KMS-11 (cell line): Measurements from ENCODE around the gene B4GALNT1.
"Not testable (repeated sequence)": the region's sequence is repeated elsewhere in the genome, so short reads cannot be mapped to it uniquely, and the experiment has no call there.

Experiments
- H2AFZ ChIP-seq: fragments of 200-600 bp; sonication (generic); 2 replicates; pipeline ENCODE4 v1.6.1; 2016; ENCODE audit warnings: antibody characterized with exemption, mixed run types, low read depth
- H3K27ac ChIP-seq: fragments of 200-600 bp; sonication (generic); 2 replicates; pipeline ENCODE4 v1.6.1; 2016; ENCODE audit warnings: mild to moderate bottlenecking, mixed run types
- H3K27me3 ChIP-seq: fragments of 200-600 bp; sonication (generic); 2 replicates; pipeline ENCODE4 v1.6.1; 2017; ENCODE audit warnings: mild to moderate bottlenecking, low read depth, mixed run types, moderate library complexity; ENCODE audit not compliant: insufficient read depth
- H3K36me3 ChIP-seq: fragments of 200-600 bp; sonication (generic); 2 replicates; pipeline ENCODE4 v1.6.1; 2017; ENCODE audit warnings: mild to moderate bottlenecking, mixed run types; ENCODE audit not compliant: insufficient read depth
- H3K4me1 ChIP-seq: fragments of 200-600 bp; sonication (generic); 2 replicates; pipeline ENCODE4 v1.6.1; 2016; ENCODE audit warnings: mild to moderate bottlenecking, low read depth, mixed run types; ENCODE audit not compliant: poor library complexity, severe bottlenecking
- H3K4me2 ChIP-seq: fragments of 200-600 bp; sonication (generic); 2 replicates; pipeline ENCODE4 v1.7.0; 2016; ENCODE audit warnings: mild to moderate bottlenecking, mixed run types
- H3K4me3 ChIP-seq: fragments of 200-600 bp; sonication (generic); IDR thresholded peaks from 2 replicates; pipeline ENCODE4 v1.6.1; 2017; ENCODE audit warnings: low read depth, low read length, mixed read lengths; ENCODE audit not compliant: insufficient read depth
- H3K79me2 ChIP-seq: fragments of 200-600 bp; sonication (generic); 2 replicates; pipeline ENCODE4 v1.6.1; 2016; ENCODE audit warnings: low read depth, mixed run types; ENCODE audit not compliant: insufficient read depth
- H3K9ac ChIP-seq: fragments of 200-600 bp; sonication (generic); 2 replicates; pipeline ENCODE4 v1.6.1; 2016; ENCODE audit warnings: mild to moderate bottlenecking, mixed run types
- H4K20me1 ChIP-seq: fragments of 200-600 bp; sonication (generic); 2 replicates; pipeline ENCODE4 v1.6.1; 2016; ENCODE audit warnings: mild to moderate bottlenecking, mixed run types; ENCODE audit not compliant: insufficient read depth
- TF ChIP-seq, protein P1 (sequence below): fragments of 200-600 bp; sonication (generic); conservative IDR thresholded peaks from 2 replicates; pipeline ENCODE4 v1.6.1; 2017; ENCODE audit warnings: low read depth, mild to moderate bottlenecking, antibody characterized with exemption, low read length, moderate library complexity, mixed read lengths

B4GALNT1 gene

DNA sequence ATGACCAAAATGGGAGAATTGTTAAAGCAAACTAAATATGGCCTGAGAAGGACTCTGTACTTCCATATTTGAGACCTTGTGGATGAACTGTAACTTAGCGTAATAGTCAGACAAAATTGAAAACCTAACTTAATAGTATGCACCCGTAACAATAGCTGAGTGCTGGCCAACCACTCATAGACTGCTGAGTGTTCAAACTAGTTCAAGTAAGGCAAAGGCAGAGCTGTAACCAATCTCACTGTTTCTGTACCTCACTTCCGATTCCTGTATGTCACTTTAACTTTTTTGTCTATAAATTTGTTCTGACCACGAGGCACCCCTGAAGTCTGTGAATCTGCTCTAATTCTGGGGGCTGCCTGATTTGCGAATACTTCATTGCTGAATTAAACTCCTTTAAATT, 33.9 kb upstream of the B4GALNT1 start:
- H3K79me2 ChIP-seq, result no peaks in the 10 kb centered on the region
- H3K4me3 ChIP-seq, result no peak overlapping the region
- no peaks in the 10 kb centered on the region for H3K36me3 ChIP-seq
- H3K9ac ChIP-seq, result no peak overlapping the region
- H3K27me3 ChIP-seq, result no peaks in the 10 kb centered on the region
- TF ChIP-seq, protein P1, sequence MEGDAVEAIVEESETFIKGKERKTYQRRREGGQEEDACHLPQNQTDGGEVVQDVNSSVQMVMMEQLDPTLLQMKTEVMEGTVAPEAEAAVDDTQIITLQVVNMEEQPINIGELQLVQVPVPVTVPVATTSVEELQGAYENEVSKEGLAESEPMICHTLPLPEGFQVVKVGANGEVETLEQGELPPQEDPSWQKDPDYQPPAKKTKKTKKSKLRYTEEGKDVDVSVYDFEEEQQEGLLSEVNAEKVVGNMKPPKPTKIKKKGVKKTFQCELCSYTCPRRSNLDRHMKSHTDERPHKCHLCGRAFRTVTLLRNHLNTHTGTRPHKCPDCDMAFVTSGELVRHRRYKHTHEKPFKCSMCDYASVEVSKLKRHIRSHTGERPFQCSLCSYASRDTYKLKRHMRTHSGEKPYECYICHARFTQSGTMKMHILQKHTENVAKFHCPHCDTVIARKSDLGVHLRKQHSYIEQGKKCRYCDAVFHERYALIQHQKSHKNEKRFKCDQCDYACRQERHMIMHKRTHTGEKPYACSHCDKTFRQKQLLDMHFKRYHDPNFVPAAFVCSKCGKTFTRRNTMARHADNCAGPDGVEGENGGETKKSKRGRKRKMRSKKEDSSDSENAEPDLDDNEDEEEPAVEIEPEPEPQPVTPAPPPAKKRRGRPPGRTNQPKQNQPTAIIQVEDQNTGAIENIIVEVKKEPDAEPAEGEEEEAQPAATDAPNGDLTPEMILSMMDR, result no peak
- no peak overlapping the region for H3K27ac ChIP-seq
- H3K4me1 ChIP-seq, result no peaks in the 10 kb centered on the region
- no peaks in the 10 kb centered on the region for H4K20me1 ChIP-seq
- no peak overlapping the region for H2AFZ ChIP-seq
- no peak overlapping the region for H3K4me2 ChIP-seq

DNA sequence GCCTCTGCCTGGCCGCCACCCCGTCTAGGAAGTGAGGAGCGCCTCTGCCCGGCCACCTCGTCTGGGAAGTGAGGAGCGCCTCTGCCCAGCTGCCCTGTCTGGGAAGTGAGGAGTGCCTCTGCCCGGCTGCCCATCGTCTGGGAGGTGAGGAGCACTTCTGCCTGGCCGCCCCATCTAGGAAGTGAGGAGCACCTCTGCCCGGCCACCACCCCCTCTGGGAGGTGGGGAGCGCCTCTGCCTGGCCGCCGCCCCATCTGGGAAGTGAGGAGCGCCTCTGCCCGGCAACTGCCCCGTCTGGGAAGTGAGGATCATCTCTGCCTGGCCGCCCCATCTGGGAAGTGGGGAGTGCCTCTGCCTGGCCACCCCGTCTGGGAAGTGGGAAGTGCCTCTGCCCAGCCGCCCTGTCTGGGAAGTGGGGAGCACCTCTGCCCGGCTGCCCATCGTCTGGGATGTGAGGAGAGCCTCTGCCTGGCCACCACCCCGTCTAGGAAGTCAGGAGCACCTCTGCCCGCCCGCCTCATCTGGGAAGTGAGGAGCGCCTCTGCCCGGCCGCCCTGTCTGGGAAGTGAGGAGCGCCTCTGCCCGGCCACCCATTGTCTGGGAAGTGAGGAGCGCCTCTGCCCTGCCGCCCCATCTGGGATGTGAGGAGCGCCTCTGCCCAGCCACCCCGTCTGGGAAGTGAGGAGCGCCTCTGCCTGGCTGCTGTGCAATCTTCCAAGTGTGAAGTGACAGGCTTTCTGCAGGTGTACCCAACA, 32.2 kb upstream of the B4GALNT1 start:
- not testable (repeated sequence) for H3K27ac ChIP-seq, H3K4me3 ChIP-seq, H3K36me3 ChIP-seq, H4K20me1 ChIP-seq, H2AFZ ChIP-seq, H3K4me2 ChIP-seq, H3K27me3 ChIP-seq, H3K9ac ChIP-seq, H3K79me2 ChIP-seq, H3K4me1 ChIP-seq

DNA sequence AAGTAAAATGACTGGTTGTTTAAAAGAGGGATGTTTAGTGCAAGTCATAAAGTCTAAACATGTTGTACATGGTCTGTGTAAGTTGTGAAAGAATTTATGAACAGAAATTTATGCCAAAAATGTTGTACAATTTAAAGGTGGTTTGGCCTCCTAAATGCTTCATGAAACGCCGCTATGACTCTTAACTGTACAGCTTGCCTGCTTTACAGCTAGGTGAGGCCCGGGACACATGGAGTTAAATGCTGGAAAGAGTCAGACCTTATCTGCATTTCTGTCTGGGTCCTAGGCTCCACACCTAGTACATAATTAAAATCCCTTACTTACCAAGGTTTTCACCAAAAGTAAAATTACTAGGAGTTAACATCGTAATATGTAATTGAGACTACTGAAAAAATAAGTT, 28.4 kb upstream of the B4GALNT1 start:
- Histone ChIP-seq H3K4me3 (no peak overlapping the region), H3K4me1 (no peaks in the 10 kb centered on the region), H3K79me2 (no peaks in the 10 kb centered on the region), H4K20me1 (no peaks in the 10 kb centered on the region), H3K9ac (no peak overlapping the region), H3K4me2 (no peak overlapping the region), H3K36me3 (no peaks in the 10 kb centered on the region), H3K27me3 (no peaks in the 10 kb centered on the region), H2AFZ (no peak overlapping the region), H3K27ac (no peak overlapping the region)
- TF ChIP-seq, protein P1, result no peak

DNA sequence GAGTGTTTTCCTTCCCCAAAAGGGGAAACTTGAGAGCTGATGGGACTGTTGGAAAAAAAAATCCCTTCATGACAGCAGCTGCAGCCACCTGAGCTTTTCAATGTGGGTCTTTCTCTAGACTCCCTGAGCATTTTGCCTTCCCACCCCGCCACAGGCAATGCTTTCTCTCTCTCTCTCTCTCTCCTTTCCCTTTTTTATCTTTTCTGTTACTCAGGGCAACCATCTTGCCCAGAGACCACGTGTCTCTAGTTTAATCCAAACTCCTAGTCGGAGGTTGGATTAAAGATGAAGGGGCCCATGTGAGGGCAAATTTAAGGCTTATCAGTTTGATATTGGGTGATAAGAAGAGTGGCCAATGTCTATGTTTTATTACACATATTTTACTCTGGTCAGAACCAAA, 25.9 kb upstream of the B4GALNT1 start:
- Histone ChIP-seq H4K20me1 (no peaks in the 10 kb centered on the region), H3K27me3 (no peaks in the 10 kb centered on the region), H2AFZ (no peak overlapping the region), H3K4me2 (no peak overlapping the region), H3K9ac (no peak overlapping the region), H3K4me1 (no peaks in the 10 kb centered on the region), H3K27ac (no peak overlapping the region), H3K4me3 (no peak overlapping the region), H3K79me2 (no peaks in the 10 kb centered on the region), H3K36me3 (no peaks in the 10 kb centered on the region)
- TF ChIP-seq, protein P1, result no peak

DNA sequence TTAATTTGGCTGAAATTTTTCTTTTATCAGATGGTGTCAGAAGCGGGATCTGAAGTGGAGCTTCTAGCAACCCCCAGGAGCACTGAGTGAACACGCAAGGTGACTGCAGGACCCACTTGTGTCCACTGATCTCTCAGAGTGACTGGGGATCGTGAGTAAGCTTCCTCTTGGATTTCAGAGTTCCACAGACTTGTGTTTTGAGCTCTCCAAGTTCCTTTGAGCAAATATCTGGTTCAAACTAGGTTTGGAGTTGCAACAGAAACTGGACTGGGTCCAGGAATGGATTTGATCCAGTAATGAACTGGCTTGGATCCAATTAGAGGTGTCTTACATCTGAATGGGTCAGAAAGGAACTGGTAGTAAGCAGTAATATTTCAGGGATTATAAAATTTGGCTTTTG, 24.7 kb upstream of the B4GALNT1 start:
- TF ChIP-seq, protein P1, result no peak
- no peaks in the 10 kb centered on the region for H3K79me2 ChIP-seq
- no peaks in the 10 kb centered on the region for H4K20me1 ChIP-seq
- H3K36me3 ChIP-seq, result no peaks in the 10 kb centered on the region
- H3K4me3 ChIP-seq, result no peak overlapping the region
- no peak overlapping the region for H3K27ac ChIP-seq
- H3K4me2 ChIP-seq, result no peak overlapping the region
- no peak overlapping the region for H2AFZ ChIP-seq
- no peaks in the 10 kb centered on the region for H3K4me1 ChIP-seq
- no peaks in the 10 kb centered on the region for H3K27me3 ChIP-seq
- H3K9ac ChIP-seq, result no peak overlapping the region

DNA sequence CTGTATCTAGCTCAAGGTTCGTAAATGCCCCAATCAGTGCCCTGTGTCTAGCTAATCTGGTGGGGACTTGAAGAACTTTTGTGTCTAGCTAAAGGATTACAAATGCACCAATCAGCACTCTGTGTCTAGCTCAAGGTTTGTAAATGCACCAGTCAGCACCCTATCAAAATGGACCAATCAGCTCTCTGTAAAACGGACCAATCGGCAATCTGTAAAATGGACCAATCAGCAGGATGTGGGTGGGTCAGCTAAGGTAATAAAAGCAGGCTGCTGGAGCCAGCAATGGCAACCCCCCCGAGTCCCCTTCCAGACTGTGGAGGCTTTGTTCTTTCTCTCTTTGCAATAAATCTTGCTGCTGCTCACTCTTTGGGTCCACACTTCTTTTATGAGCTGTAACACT, 23.4 kb upstream of the B4GALNT1 start:
- not testable (repeated sequence) for H2AFZ ChIP-seq, H3K79me2 ChIP-seq, H3K4me1 ChIP-seq, H3K27me3 ChIP-seq, H3K36me3 ChIP-seq, H3K4me2 ChIP-seq, H3K9ac ChIP-seq, H3K4me3 ChIP-seq, H4K20me1 ChIP-seq, H3K27ac ChIP-seq
